ENCODE data around the gene GSG1L2. TPM values are rescaled to one million over a fixed set of nuclear protein-coding genes. Genes with fewer than 3 reads are reported as not detected.

GSG1L2 gene
- total and polyA plus RNA-seq, 12 donors: not detected

DNA sequence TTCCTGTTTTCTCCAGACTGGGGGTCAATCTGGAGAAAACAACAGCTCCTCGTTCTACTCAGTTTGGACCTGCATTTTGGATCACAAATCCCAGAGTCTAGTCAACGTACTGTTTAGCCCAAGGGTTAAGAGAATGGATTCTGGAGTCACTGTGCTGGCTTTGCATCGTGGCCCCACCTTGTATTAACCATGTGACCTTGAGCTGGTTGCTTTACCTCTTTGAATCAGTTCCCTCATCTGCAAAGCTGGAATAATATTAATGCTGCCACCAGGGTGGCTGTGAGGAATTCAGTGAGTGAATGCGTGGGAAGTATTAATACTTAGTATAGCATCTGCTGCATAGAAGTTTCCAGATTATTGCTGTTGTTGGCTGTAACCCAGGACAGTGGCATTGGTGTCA lies 19.2 kb downstream of the GSG1L2 start:
- Histone ChIP-seq H3K4me3 (no peak overlapping the region), H3K4me1 (peaks cover 0 to 5% (median 0%) of the 10 kb centered on the region in 9 donors), H3K27me3 (peaks cover 0 to 64% (median 43%) of the 10 kb centered on the region in 7 donors), H3K27ac (peak overlapping the region in 1 of 10 donors; percentile 58), H3K9me3 (peaks cover 0 to 24% (median 0%) of the 10 kb centered on the region in 11 donors), H3K36me3 (no peaks in the 10 kb centered on the region)
- DNase-seq: no peak
- TF ChIP-seq, protein P1, sequence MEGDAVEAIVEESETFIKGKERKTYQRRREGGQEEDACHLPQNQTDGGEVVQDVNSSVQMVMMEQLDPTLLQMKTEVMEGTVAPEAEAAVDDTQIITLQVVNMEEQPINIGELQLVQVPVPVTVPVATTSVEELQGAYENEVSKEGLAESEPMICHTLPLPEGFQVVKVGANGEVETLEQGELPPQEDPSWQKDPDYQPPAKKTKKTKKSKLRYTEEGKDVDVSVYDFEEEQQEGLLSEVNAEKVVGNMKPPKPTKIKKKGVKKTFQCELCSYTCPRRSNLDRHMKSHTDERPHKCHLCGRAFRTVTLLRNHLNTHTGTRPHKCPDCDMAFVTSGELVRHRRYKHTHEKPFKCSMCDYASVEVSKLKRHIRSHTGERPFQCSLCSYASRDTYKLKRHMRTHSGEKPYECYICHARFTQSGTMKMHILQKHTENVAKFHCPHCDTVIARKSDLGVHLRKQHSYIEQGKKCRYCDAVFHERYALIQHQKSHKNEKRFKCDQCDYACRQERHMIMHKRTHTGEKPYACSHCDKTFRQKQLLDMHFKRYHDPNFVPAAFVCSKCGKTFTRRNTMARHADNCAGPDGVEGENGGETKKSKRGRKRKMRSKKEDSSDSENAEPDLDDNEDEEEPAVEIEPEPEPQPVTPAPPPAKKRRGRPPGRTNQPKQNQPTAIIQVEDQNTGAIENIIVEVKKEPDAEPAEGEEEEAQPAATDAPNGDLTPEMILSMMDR (IDR thresholded peaks at IDR 0.05): no peak
- intact Hi-C loops (cut with DNase I): loop anchor here in 2 of 10 donors (10.0 kb wide), 1 partner anchor 82 kb away; no protein-coding TSS in a partner anchor
- ATAC-seq: no peak
- 43 to 48% methylated on average over 4 of the region's 4 CpGs for WGBS, 2 donors

DNA sequence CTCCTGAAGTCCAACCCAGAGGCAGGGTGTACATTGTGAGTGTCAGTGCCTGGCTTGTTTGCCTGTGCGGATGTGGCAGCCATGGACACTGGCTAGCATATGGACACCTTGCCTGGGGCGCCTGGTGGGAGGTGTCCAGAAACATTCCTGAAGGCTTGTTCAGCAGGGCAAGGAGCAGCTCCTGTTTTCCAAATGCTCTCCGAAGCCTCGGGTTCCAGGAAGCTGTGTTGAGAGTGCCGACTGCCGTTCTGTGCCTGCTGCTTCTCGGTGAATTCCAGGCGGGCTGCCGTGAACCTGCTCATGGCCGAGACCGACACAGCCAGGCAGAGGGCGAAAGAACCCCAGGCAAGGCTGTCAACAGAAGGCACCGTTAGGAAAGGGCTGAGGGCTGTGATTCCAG lies 19.6 kb downstream of the GSG1L2 start:
- Histone ChIP-seq H3K4me1 (peaks cover 0 to 5% (median 0%) of the 10 kb centered on the region in 9 donors), H3K27me3 (peaks cover 0 to 61% (median 42%) of the 10 kb centered on the region in 7 donors), H3K36me3 (no peaks in the 10 kb centered on the region), H3K9me3 (peaks cover 0 to 24% (median 0%) of the 10 kb centered on the region in 11 donors), H3K27ac (peak overlapping the region in 1 of 10 donors; percentile 58), H3K4me3 (no peak overlapping the region)
- whole genome bisulfite sequencing, 2 donors: 31 to 38% methylated on average over 13 of the region's 13 CpGs
- no peak for DNase-seq
- TF ChIP-seq, protein P1 (IDR thresholded peaks at IDR 0.05): peak in 3 of 9 donors; percentile 20 to 24 (median 20)
- intact Hi-C loops (cut with DNase I): loop anchor here in 2 of 10 donors (10.0 kb wide), 1 partner anchor 83 kb away; no protein-coding TSS in a partner anchor
- ATAC-seq: peak; percentile 20 to 76 (median 58)

DNA sequence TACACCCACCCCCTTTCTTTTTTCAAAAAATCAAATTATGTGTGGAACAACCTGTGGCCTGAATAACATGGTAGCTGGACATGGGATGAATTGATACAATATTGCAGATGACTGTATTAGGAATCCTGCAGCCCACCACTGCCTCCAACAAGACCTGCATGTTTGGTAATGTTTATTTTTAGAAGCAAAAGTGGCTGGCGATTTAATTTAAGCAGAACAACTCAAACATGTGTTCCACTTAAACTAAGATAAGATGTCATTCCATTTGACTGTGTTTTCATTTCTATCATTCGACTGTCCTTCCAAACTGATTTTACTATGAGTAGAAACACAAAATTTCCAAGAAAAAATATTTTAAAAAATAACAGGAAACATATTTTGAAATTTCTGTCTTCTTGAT lies 20.4 kb downstream of the GSG1L2 start:
- Histone ChIP-seq H3K4me1 (peaks cover 0 to 5% (median 0%) of the 10 kb centered on the region in 9 donors), H3K27me3 (peaks cover 0 to 59% (median 41%) of the 10 kb centered on the region in 7 donors), H3K36me3 (no peaks in the 10 kb centered on the region), H3K4me3 (no peak overlapping the region), H3K9me3 (peaks cover 0 to 24% (median 0%) of the 10 kb centered on the region in 11 donors), H3K27ac (no peak overlapping the region)
- ATAC-seq: peak in 4 of 8 donors; percentile 63 to 86 (median 67)
- intact Hi-C loops (cut with DNase I): loop anchor here in 2 of 10 donors (10.0 kb wide), 1 partner anchor 83 kb away; no protein-coding TSS in a partner anchor
- 17 to 25% methylated on average over 2 of the region's 2 CpGs for WGBS, 2 donors
- TF ChIP-seq, protein P1 (IDR thresholded peaks at IDR 0.05): no peak
- DNase-seq: no peak

DNA sequence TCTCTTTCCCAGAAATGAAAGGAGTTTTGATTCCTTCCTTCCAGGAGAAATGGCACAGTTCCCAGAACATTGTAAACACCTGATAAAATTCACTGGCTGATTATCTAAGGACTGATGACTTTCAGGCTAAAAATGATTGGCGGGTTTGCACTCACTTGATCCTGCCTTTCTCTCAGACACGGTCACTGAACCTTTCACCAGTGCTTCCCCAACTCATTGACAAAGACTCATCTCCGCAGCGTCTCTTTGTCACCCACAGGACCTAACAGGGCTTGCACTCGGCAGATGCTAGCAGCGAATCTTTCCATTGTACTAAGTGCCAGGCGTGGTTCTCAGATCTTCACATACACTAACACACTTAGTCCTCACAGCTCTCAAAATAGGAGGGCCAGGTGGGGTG lies 23.2 kb downstream of the GSG1L2 start:
- Histone ChIP-seq H3K27ac (no peak overlapping the region), H3K36me3 (no peaks in the 10 kb centered on the region), H3K9me3 (peaks cover 0 to 3% (median 0%) of the 10 kb centered on the region in 11 donors), H3K27me3 (peaks cover 0 to 48% (median 30%) of the 10 kb centered on the region in 7 donors), H3K4me1 (peaks cover 0 to 5% (median 0%) of the 10 kb centered on the region in 9 donors), H3K4me3 (no peak overlapping the region)
- ATAC-seq (peak in 1 of 8 donors; percentile 64), DNase-seq (no peak)
- WGBS, 2 donors: 44 to 51% methylated on average over 7 of the region's 7 CpGs
- TF ChIP-seq, protein P1 (IDR thresholded peaks at IDR 0.05): no peak
- intact Hi-C loops (cut with DNase I): no loop called here

All from heart right ventricle (tissue), 16 donors.